ENCODE results near the gene TRIAP1. TPM values are rescaled to one million over a fixed set of nuclear protein-coding genes. Genes with fewer than 3 reads are reported as not detected.

The TRIAP1 gene
- total and polyA plus RNA-seq, 9 donors = 8.1 to 18.5 (median 13.4) TPM

GRCh38 chr12:120394483-120395367 is 51.5 kb downstream of the TRIAP1 start:
- TF ChIP-seq, protein P1, sequence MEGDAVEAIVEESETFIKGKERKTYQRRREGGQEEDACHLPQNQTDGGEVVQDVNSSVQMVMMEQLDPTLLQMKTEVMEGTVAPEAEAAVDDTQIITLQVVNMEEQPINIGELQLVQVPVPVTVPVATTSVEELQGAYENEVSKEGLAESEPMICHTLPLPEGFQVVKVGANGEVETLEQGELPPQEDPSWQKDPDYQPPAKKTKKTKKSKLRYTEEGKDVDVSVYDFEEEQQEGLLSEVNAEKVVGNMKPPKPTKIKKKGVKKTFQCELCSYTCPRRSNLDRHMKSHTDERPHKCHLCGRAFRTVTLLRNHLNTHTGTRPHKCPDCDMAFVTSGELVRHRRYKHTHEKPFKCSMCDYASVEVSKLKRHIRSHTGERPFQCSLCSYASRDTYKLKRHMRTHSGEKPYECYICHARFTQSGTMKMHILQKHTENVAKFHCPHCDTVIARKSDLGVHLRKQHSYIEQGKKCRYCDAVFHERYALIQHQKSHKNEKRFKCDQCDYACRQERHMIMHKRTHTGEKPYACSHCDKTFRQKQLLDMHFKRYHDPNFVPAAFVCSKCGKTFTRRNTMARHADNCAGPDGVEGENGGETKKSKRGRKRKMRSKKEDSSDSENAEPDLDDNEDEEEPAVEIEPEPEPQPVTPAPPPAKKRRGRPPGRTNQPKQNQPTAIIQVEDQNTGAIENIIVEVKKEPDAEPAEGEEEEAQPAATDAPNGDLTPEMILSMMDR (IDR thresholded peaks at IDR 0.05) = no peak
- TF ChIP-seq EP300 (IDR thresholded peaks at IDR 0.05) (no peak), POLR2A (IDR thresholded peaks at IDR 0.05) (no peak)
- no peaks in the 10 kb centered on the region for H3K4me1 ChIP-seq (ENCODE audit: insufficient read depth)
- intact Hi-C loops (cut with DNase I) = no loop called here
- H3K27ac ChIP-seq = no peak overlapping the region
- H3K27me3 ChIP-seq = no peaks in the 10 kb centered on the region
- 15 to 23% (median 21%) methylated on average over 18 of the region's 18 CpGs for WGBS, 3 donors
- H3K36me3 ChIP-seq = no peaks in the 10 kb centered on the region
- no peak overlapping the region for H3K4me3 ChIP-seq
- no peak for DNase-seq
- H3K9me3 ChIP-seq = no peaks in the 10 kb centered on the region

Other genes starting within 250 kb of the TRIAP1 start
- 1,000 to 10,000 TPM; 2,634 to 4,152 (median 2,941) TPM for gene RPLP0, start 245.3 kb downstream of the TRIAP1 start, total RNA-seq
- 1,000 to 10,000 TPM; 2,860 to 5,035 TPM for gene RPLP0, start 245.3 kb downstream of the TRIAP1 start, polyA plus RNA-seq
- 10 to 100 TPM; 25.0 to 78.0 (median 44.7) TPM for gene PXN, start 180.7 kb downstream of the TRIAP1 start, total RNA-seq
- gene PXN, start 180.7 kb downstream of the TRIAP1 start, polyA plus RNA-seq = 10 to 100 TPM; 34.7 to 49.2 TPM
- gene RNU4-2, start 154.5 kb downstream of the TRIAP1 start, total RNA-seq = over 10,000 TPM in 5 of 7 donors, under 1 TPM in 2; under 0.01 to 29,369 (median 16,575) TPM
- gene RNU4-2, start 154.5 kb downstream of the TRIAP1 start, polyA plus RNA-seq = not detected
- 1,000 to 10,000 TPM in 5 of 7 donors, under 1 TPM in 2; under 0.01 to 4,499 (median 2,193) TPM for gene RNU4-1, start 153.1 kb downstream of the TRIAP1 start, total RNA-seq
- gene RNU4-1, start 153.1 kb downstream of the TRIAP1 start, polyA plus RNA-seq = not detected
- gene SIRT4, start 144.1 kb downstream of the TRIAP1 start, total RNA-seq = 1 to 10 TPM in 5 of 7 donors, under 1 TPM in 2; 0.87 to 4.6 (median 1.4) TPM
- 1 to 10 TPM; 2.0 to 2.8 TPM for gene SIRT4, start 144.1 kb downstream of the TRIAP1 start, polyA plus RNA-seq
- 10 to 100 TPM in 2 of 7 donors, 1 to 10 TPM in 4, under 1 TPM in 1; 0.67 to 17.0 (median 2.9) TPM for gene PLA2G1B, start 118.6 kb downstream of the TRIAP1 start, total RNA-seq
- gene PLA2G1B, start 118.6 kb downstream of the TRIAP1 start, polyA plus RNA-seq = 1 to 10 TPM; 7.1 to 7.4 TPM
- gene MSI1, start 77.2 kb downstream of the TRIAP1 start, total RNA-seq = 1 to 10 TPM in 6 of 7 donors, under 1 TPM in 1; 0.83 to 4.9 (median 2.6) TPM
- 1 to 10 TPM in 1 of 2 donors, under 1 TPM in 1; 0.92 to 1.8 TPM for gene MSI1, start 77.2 kb downstream of the TRIAP1 start, polyA plus RNA-seq
- 100 to 1,000 TPM; 182 to 633 (median 196) TPM for gene COX6A1, start 8.3 kb downstream of the TRIAP1 start, total RNA-seq
- gene COX6A1, start 8.3 kb downstream of the TRIAP1 start, polyA plus RNA-seq = 100 to 1,000 TPM; 366 to 474 TPM
- gene GATC, start 60 bp upstream of the TRIAP1 start, total RNA-seq = 10 to 100 TPM; 14.2 to 34.7 (median 19.4) TPM
- gene GATC, start 60 bp upstream of the TRIAP1 start, polyA plus RNA-seq = 10 to 100 TPM; 11.9 to 32.4 TPM
- 100 to 1,000 TPM in 5 of 7 donors, 10 to 100 TPM in 2; 53.8 to 141 (median 124) TPM for gene SRSF9, start 23.4 kb upstream of the TRIAP1 start, total RNA-seq
- gene SRSF9, start 23.4 kb upstream of the TRIAP1 start, polyA plus RNA-seq = 100 to 1,000 TPM; 106 to 129 TPM
- 100 to 1,000 TPM in 6 of 7 donors, 10 to 100 TPM in 1; 92.9 to 317 (median 256) TPM for gene DYNLL1, start 49.7 kb upstream of the TRIAP1 start, total RNA-seq
- 100 to 1,000 TPM; 249 to 522 TPM for gene DYNLL1, start 49.7 kb upstream of the TRIAP1 start, polyA plus RNA-seq
- gene COQ5, start 82.8 kb upstream of the TRIAP1 start, total RNA-seq = 10 to 100 TPM; 20.7 to 34.0 (median 22.1) TPM
- 10 to 100 TPM; 24.9 to 32.7 TPM for gene COQ5, start 82.8 kb upstream of the TRIAP1 start, polyA plus RNA-seq
- 100 to 1,000 TPM in 5 of 7 donors, 10 to 100 TPM in 2; 59.7 to 190 (median 136) TPM for gene RNF10, start 88.0 kb upstream of the TRIAP1 start, total RNA-seq
- 100 to 1,000 TPM in 1 of 2 donors, 10 to 100 TPM in 1; 91.3 to 184 TPM for gene RNF10, start 88.0 kb upstream of the TRIAP1 start, polyA plus RNA-seq
- gene POP5, start 135.0 kb upstream of the TRIAP1 start, total RNA-seq = 10 to 100 TPM; 13.6 to 29.5 (median 22.5) TPM
- 10 to 100 TPM; 25.7 to 39.4 TPM for gene POP5, start 135.0 kb upstream of the TRIAP1 start, polyA plus RNA-seq
- gene CABP1, start 194.2 kb upstream of the TRIAP1 start, total RNA-seq = 1 to 10 TPM in 2 of 7 donors, under 1 TPM in 4, not detected in 1; 0.33 to 1.5 (median 0.79) TPM
- gene CABP1, start 194.2 kb upstream of the TRIAP1 start, polyA plus RNA-seq = 1 to 10 TPM in 1 of 2 donors, under 1 TPM in 1; 0.74 to 2.6 TPM
- gene MLEC, start 240.8 kb upstream of the TRIAP1 start, total RNA-seq = 100 to 1,000 TPM in 4 of 7 donors, 10 to 100 TPM in 3; 29.2 to 134 (median 101) TPM
- gene MLEC, start 240.8 kb upstream of the TRIAP1 start, polyA plus RNA-seq = 100 to 1,000 TPM in 1 of 2 donors, 10 to 100 TPM in 1; 31.2 to 169 TPM